Ureter (tissue), 1 donor: Measurements from ENCODE around the gene LRRC70. TPM values are rescaled to one million over a fixed set of nuclear protein-coding genes. Genes with fewer than 3 reads are reported as not detected.

ENCODE experiments used
- DNase-seq: peaks from one replicate; pipeline ENCODE4 v3.0.0-alpha.2; 2020; ENCODE audit warnings: low spot score
- total RNA-seq: library from RNA; stranded (reverse); gene quantifications from one replicate; pipeline ENCODE4 v1.2.4, GENCODE V29; 2023
- donor health status: DM: yes; HTN: yes; CAD: no.

The LRRC70 gene
- total RNA-seq, 1 donor from 2014 or later: 5.9 TPM

DNA sequence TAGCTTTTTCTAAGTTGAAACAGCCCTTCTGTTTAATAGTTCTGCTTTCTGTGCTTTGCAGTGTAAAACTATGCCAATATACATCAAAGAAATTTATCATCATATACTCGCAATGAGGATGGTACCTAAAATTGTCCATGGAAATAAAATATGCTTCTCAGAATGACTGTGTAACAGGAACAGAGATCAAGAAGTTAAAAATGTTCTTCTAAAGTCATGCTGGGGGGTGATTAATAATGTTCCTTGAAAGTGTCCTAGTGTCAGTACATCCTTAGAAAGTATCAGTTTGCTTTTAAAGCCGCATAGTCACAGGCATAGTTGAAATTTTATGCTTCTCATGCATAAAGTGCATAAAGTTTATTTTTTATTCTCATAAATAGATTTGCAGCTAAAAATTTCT, 4.0 kb upstream of the LRRC70 start:
- no peak for DNase-seq

DNA sequence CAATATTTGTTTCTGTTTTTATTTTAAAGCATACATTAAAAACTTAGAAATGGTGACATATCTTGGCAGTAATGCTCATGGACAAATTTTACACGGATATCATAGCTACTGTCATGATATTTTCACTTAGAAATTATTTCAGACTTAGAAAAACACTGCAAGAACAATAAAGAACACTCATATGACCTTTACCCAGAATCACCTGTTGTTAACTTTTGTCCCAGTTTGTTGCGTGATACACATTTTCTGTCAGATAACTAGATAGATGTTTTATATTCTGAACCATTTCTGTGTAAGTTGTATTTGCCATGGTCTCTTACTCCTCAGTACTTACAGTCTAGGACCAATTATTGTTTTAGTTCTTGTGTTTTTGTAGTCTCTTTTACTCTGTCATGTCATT, 3.6 kb upstream of the LRRC70 start:
- no peak for DNase-seq

DNA sequence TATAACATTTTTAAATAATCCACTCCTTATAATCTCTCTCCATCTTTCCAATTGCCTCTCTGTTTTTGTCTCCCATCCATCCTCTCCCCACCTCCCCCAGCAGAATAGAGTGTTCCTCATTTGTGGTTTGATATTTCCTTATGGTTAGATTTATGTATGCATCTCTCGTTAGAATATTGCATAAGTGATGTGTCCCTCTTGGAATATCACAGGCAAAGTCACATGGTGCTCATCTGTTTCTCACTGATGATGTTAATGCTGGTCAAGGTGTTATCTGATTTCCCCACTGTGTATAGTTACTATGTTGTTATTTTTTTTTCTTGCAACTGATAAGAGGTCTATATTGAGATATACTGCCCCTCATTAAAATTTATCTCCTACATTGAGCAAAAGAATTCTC, 3.1 kb upstream of the LRRC70 start:
- no peak for DNase-seq

DNA sequence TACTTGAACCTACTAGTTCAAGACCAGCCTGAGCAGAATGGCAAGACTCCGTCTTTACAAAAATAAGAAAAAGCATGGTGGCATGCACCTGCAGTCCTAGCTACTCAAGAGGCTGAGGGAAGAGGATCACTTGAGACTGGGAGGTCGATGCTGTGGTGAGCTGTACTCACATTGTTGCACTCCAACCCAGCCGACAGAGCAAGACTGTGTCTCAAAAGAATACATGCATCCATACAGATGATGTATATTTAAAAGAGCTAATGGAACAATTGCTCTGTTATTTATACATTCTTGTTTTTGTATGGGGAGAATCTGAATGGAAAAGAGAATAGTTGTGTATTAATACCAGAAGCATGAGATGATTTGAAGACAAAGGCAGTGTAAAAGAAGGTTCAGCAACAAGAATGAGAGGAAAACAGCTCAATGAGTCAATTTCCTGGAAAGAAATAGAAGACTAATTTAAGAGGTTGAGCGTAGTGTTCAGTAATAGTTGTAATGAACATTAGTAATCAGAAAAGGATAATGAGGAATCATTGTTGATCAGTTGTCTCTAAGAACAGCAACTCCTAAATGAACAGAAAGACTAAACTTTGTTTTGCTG, 1.9 kb upstream of the LRRC70 start:
- no peak for DNase-seq

DNA sequence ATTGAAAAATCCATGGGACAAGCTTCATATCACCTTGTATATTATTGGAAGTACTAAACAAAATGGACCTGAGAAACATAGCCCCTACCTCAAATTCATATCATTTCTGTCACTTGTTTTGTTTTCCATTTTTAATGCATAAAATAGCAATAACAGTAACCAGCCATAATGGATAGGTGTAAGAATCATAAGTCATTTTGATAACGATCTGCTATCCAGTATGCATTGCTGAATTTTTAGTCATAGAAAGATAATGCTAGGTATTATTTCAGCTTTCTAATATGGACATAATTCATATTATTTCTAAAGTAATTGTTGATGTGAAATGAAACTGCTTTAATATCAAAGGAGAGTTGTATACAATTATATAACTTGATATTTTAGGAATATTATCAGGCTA, 1.1 kb upstream of the LRRC70 start:
- no peak for DNase-seq

DNA sequence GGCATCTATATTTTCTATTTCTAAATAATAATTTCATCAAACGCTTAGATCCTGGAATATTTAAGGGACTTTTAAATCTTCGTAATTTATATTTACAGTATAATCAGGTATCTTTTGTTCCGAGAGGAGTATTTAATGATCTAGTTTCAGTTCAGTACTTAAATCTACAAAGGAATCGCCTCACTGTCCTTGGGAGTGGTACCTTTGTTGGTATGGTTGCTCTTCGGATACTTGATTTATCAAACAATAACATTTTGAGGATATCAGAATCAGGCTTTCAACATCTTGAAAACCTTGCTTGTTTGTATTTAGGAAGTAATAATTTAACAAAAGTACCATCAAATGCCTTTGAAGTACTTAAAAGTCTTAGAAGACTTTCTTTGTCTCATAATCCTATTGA, 1.1 kb downstream of the LRRC70 start:
- no peak for DNase-seq

DNA sequence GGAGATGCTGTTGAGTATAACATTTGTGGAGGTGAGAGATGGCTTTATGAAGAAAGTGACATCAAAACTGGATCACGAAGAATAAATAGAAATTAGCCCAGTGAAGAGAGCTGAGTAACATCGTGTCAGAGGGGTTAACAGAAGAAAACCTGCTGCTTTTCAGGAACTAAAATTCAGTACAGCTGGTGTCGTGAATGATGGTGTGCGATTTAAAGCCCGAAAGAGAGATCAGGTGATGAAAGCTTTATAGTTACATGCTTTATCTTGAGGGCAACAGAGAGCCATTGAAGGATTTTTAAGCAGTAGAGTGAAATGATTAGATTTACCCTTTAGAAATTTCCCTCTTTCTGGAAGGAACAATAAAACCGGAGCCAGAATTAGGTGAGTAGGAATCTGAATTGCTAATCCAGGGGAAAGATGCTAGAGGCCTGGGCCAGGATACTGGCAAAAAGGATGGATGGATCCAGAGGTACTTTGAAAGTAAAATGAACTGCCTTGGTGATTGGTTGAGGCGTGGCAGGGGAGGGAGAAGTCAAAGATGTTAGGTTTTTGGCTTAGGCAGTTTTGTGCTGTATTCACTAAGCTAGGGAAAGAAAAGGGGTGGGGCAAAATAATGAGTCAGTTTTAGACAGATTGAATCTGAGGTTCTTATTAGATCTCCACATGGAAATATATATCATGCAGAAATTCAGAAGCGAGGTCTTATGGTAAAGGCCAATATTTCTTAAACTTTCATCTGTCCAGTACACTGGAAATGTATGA, 3.4 kb downstream of the LRRC70 start:
- no peak for DNase-seq

DNA sequence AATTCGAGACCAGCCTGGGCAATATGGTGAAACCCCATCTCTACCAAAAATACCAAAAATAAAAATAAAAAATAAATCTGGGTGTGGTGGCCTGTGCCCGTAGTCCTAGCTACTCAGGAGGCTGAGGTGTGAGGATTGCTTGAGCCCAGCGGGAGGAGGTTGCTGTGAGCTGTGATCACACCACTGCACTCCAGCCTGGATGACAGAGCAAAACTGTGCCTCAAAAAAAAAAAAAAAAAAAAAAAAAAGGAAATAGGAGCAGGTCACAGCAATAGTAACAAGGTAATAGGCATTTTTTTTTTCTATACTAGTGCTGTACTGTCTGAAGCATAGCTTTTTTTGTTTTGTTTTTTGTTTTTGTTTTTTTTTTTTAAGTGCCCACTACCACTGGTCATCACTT, 5.8 kb downstream of the LRRC70 start:
- no peak for DNase-seq

DNA sequence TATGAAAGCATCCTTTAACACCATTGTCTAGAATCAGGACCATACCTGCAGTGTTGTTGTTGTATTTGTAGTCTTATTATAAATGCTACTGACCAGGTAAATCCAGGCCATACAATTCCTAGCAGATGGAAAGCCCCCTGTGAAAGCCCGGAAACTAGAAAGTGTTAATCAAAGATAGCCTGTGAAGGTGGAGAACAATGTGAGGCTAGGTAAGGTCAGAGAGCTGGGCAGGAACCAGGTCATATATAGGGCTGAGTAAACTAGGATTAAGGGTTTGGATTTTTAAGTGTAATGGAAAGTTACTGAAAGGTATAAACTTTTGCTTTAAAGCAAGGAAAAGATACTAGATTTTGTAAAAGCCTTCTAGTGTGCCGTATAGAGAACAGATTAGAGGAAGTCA, 6.7 kb downstream of the LRRC70 start:
- no peak for DNase-seq

DNA sequence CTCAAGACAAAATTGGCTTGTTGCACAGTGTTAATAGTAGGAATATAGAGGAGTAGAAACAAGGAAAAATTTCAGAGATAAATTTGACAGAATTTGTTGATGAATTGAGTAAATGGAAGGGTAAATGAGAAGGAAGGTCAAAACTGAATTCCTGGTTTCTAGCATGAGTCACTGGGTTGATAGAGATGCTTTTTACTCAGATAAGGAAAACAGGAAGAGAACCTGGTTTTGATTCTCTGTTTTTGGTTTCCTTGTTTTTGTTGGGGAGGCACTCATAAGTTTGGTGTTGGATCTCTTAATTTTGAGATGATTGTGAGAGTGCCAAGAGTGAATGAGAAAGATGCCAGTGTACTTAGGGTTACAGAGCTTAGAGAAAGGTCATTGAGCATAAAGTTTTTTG, 7.1 kb downstream of the LRRC70 start:
- no peak for DNase-seq

DNA sequence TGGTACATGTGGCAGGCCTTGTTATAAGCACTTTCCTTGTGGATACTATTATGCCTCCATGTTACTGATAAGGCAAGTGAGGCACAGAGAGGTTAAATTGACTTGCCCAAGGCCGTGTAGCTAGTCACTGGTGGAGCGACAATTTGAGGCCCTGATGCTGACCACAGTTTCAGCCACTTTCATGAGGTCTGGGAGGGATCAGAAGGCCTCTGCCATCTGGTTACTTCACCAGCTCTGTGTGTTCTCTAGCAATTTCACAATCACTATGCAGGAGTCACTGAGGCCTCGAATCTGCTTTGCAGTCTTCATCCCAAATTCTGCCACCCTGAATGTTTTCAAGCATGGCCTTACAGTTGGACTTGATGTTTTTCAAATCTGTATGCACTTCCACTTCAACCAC, 9.1 kb downstream of the LRRC70 start:
- no peak for DNase-seq

DNA sequence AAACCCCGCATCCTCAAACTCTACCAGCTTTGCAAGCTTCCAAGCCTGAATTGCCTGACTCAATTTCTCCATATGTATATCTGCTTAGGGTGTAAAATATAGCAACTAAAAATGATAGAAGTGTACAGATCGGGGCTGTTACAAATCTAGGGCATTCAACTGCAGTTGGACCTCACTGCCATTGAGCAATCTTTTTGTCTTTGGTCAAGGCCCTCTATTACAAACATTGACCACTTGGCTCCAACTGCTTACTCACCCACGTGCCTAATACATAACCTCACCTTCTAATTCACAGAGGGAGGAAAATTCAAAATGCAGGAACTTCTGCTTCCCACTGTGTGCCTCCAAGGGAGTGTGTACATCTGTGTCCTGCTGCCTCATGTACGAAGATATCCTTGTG, 10.0 kb downstream of the LRRC70 start:
- DNase-seq: no peak

DNA sequence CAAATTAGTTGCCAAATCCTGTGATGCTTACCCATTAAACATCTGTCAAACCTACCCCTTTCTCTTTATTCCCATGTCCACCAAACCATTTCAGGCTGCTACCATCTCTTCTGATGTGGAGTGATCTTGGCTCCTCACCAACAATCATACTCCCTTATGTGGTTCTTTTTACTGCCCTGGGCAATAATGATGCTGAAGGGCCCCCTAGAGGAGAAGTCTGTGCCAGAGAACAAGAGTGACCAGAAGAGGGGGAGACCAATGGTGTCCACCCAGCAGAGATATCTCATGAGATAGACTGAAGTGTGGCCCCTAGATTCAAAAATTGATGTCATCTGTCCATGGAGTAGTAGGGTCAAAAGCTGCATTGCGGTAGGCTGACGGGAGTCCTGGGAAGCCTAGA, 10.9 kb downstream of the LRRC70 start:
- no peak for DNase-seq

DNA sequence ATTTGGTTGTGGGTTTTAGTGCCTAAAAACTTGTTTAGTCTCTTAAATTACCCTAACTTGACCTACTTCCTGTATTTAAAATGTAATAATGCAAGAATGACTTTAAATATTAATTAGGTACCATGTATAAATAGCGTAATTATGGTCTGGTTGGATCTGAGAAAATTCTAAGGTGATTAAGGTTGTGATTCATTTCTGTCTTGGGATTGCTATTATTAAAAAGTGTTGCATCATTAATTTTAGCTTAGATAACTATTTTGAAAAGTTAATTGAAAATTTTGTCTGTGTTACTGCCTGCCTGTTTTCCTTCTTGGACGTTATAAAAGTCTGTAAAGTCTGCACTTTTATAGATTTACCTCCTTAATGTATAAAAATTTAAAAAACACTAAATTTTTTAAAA, 11.8 kb downstream of the LRRC70 start:
- no peak for DNase-seq

DNA sequence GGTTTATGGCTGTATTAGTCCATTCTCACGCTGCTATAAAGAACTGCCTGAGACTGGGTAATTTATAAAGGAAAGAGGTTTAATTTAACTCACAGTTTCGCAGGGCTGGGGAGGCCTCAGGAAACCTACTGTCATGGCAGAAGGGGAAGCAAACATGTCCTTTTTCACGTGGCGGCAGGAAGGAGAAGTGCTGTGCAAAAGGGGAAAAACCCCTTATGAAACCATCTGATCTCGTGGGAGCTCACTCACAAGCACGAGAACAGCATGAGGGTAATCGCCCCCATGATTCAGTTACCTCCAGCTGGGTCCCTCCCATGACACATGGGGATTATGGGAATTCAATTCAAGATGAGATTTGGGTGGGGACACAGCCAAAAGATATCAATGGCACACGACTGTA, 13.9 kb downstream of the LRRC70 start:
- DNase-seq: no peak

DNA sequence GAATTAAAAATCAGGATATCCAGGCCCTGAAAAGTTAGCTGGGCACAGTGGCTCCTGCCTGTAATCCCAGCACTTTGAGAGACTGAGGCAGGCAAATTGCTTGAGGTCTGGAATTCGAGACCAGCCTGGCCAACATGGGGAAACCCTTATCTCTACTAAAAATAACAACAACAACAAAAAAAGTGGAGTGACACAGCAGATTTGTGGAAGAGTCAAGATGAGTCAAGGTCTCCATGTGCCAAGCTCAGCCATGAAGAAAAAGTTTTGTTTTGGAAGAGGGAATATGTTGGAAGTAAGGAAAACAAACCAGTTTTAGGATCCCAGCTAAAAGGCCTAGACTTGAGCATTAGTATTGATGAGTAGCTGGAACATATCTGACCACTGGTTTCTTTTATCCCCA, 14.7 kb downstream of the LRRC70 start:
- no peak for DNase-seq

DNA sequence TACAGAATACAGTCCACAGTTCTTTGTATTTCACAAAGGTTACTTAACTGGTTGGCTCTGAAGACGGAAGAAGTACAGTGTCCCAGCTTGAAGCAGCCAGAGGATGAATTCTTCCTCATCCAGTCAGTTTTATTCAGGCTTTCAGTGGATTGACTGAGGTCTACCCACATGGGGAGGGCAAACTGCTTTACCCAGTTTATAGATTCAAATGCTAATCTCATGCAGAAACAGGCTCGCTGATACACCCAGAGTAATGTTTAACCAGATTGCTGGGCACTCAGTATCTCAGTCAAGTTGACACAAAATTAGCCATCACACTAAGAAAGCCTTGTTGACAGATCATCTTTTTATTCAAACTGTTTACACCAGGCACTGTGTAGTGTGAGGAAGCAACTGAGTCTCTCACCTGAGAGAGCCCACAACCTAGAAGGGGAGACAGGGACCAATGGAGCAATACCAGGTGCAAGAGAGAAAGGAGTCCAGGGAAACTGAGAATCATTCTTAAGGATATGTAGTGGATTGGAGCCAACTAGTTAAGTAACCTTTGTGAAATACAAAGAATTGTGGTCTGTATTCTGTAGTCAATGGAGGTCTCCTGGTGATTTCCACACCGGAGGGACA, 15.9 kb downstream of the LRRC70 start:
- no peak for DNase-seq

DNA sequence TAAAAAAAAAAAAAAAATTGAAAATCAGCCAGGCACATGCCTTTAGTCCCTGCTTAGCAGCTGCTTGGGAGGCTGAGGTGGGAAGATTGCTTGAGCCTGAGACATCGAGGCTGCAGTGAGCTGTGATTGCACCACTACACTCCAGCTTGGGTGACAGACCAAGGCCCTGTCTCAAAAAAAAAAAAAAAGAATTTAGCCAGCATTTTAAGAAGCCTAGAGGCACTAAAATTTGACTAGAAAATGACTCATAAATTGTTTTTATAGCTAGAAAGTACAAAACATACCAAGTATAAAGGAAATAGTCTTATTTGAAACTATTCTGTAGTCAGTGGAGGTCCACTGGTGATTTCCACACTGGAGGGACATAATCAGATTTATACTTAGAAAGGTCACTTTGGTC, 17.5 kb downstream of the LRRC70 start:
- DNase-seq: no peak

DNA sequence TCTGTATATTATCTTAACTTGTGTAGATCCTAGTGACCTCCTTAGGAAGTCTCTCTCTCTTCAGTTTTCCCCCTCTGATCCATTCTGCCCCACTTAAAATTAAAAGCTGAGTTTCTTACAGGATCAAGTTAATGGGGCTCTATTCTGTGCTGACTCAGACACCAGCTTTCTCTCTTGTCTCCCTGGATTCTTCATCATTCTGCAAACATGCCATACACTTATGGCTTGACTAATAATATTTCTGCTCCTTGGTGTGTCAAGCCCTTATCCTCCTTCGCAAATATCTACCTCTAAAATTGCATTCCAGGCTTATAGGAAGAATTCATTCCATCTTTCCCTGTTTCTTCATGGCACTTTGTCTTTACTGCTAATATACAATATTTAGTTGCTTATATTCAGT, 18.1 kb downstream of the LRRC70 start:
- DNase-seq: no peak

DNA sequence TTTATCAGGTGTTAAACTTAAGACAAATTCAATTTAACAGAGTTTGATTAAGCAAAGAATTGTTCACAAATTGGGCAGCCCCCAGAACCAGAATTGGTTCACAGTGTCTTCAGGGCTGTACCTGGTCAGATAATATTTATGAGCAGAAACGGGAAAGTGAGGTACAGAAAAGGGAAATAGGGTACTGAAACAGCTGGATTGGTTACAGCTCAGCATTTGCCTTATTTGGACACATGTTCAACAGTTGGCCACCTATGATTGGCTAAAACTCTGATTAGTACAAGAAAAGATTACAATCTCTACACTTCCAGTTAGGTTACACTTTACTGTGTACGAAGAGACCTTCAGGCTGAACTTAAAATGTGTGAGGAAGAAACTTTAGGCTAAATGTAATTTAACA, 18.7 kb downstream of the LRRC70 start:
- no peak for DNase-seq

DNA sequence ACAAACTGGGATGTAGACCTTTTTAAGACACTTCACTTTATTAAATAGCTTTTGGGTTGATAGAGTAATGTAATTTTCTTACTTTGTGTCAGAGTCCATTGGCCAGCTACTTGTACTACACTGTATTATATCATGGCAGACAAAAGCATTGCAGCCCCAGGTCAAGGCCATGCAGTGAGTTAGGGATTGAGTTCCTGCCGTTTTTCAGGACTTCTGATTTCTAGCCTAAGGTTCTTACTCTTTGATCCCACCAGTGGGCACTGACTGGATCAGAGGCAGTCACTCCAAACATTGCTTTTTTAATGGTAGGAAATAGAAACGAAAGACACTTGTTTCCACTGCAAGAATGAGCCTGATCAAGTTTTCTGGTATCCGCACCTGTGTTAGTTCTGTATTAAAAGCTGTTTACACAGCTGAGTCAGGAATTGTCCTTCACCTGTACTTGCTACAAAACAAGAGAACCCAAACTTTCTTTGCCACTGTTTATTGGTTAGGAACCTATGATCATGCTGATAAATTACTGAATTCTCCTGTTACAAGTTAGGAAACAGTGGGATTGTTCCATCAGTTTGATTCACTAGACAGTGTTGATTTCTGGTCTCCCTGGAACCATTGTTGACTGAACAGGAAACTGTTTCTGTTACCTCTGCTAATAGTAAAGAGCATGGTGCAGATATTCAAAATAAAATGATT, 22.1 kb downstream of the LRRC70 start:
- DNase-seq: no peak

DNA sequence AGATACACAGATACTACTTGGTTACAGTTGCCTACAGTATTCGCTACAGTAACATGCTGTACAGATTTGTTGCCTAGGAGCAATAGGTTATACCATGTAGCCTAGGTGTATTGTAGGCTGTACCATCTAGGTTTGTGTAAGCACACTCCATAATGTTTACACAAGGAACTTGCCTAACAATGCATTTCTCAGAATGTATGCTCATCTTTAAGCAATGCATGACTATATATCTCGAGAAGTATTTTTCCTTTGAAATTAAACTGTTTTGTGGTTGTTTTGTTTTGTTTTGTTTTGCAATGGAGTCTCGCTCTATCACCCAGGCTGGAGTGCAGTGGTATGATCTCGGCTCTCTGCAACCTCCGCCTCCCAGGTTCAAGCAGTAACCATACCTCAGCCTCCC, 25.3 kb downstream of the LRRC70 start:
- no peak for DNase-seq

DNA sequence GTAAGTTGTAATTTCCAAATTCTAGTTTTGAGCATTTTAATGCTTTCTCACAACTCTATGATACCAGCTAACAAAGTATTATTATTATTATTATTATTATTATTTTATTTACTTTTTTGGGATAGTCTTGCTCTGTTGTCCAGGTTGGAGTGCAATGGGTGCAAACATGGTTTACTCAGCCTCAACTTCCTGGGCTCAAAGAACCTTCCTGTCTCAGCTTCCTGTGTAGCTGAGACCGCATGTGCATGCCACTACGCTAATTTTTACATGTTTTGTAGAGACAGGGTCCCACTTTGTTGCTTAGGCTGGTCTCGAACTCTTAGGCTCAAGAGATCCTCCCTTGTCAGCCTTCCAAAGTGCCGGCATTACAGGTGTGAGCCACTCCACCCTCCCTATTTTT, 27.0 kb downstream of the LRRC70 start:
- DNase-seq: no peak
